Ascending aorta (tissue), 2 donors: ENCODE measurements around the gene PNPT1. TPM values are rescaled to one million over a fixed set of nuclear protein-coding genes. Genes with fewer than 3 reads are reported as not detected.
"Not testable (repeated sequence)": the region's sequence is repeated elsewhere in the genome, so short reads cannot be mapped to it uniquely, and the experiment has no call there.

ENCODE experiments used
- DNase-seq, 2 donors: peaks; one replicate each; pipeline ENCODE4 v3.0.0-alpha.2; 2019; ENCODE audit warnings: low spot score in 2 of 2
- H3K27ac ChIP-seq, 2 donors: fragments of 200-600 bp; sonication (generic); one replicate each; pipeline ENCODE4 v1.5.1; 2016 to 2017; ENCODE audit warnings: mild to moderate bottlenecking in 1 of 2
- H3K27me3 ChIP-seq: fragments of 200-600 bp; sonication (generic); one replicate; pipeline ENCODE4 v1.5.1; 2017
- H3K36me3 ChIP-seq, 2 donors: fragments of 200-600 bp; sonication (generic); one replicate each; pipeline ENCODE4 v1.5.1; 2016
- H3K4me1 ChIP-seq, 2 donors: fragments of 200-600 bp; sonication (generic); one replicate each; pipeline ENCODE4 v1.5.1; 2016 to 2017; ENCODE audit warnings: mild to moderate bottlenecking in 1 of 2
- H3K4me3 ChIP-seq, 2 donors: fragments of 200-600 bp; sonication (generic); one replicate each; pipeline ENCODE4 v1.5.1; 2016 to 2017; ENCODE audit warnings: mild to moderate bottlenecking in 1 of 2
- H3K9me3 ChIP-seq, 2 donors: fragments of 200-600 bp; sonication (generic); one replicate each; pipeline ENCODE4 v1.5.1; 2016
- CTCF ChIP-seq, 3 experiments: fragments of 200-600 bp in 2 of 3; fragments of 450-650 bp in 1 of 3; sonication (generic) in 2 of 3; IDR thresholded peaks; one replicate each; pipeline ENCODE4 v1.5.1; 2016 to 2019; ENCODE audit warnings: antibody characterized with exemption in 3 of 3, mild to moderate bottlenecking in 1 of 3, moderate library complexity in 1 of 3
- intact Hi-C: fragments of 100-400 bp; cut with DNase I; formaldehyde crosslinking; loops from one replicate; pipeline ENCODE4 v1.15.1; 2023
- total RNA-seq: library from RNA; depleted of rRNA; stranded (reverse); fragments of >200 nt; gene quantifications from one replicate; pipeline ENCODE4 v1.1.0, GENCODE V29; 2016

PNPT1 gene
- total RNA-seq, 1 donor from 2014 or later: 4.2 TPM

- Histone ChIP-seq H3K27ac (peak overlapping the region; percentile 4 to 66), H3K4me1 (peaks cover 3 to 9% of the 10 kb centered on the region in 2 donors), H3K27me3 (no peaks in the 10 kb centered on the region), H3K4me3 (no peak overlapping the region), H3K36me3 (peaks cover 0 to under 1% of the 10 kb centered on the region in 2 donors), H3K9me3 (no peaks in the 10 kb centered on the region)
- no peak for DNase-seq
- TF ChIP-seq CTCF (IDR thresholded peaks at IDR 0.05): no peak
- intact Hi-C loops: no loop called here
Observed at GRCh38 chr2:55604027-55604565, 89.5 kb downstream of the PNPT1 start.

- no peak for DNase-seq
- Histone ChIP-seq H3K9me3 (no peaks in the 10 kb centered on the region), H3K27ac (no peak overlapping the region), H3K27me3 (no peaks in the 10 kb centered on the region), H3K4me1 (peaks cover 3 to 7% of the 10 kb centered on the region in 2 donors), H3K36me3 (peaks cover 14 to 23% of the 10 kb centered on the region in 2 donors), H3K4me3 (no peak overlapping the region)
- no peak for TF ChIP-seq CTCF (IDR thresholded peaks at IDR 0.05)
- intact Hi-C loops: no loop called here
Observed at GRCh38 chr2:55601849-55602248, 91.8 kb downstream of the PNPT1 start.

- Histone ChIP-seq H3K4me3 (no peak overlapping the region), H3K27ac (no peak overlapping the region), H3K9me3 (no peaks in the 10 kb centered on the region), H3K36me3 (peaks cover 14 to 23% of the 10 kb centered on the region in 2 donors), H3K4me1 (no peaks in the 10 kb centered on the region), H3K27me3 (no peaks in the 10 kb centered on the region)
- intact Hi-C loops: no loop called here
- DNase-seq: no peak
- no peak for TF ChIP-seq CTCF (IDR thresholded peaks at IDR 0.05)
Observed at GRCh38 chr2:55598056-55598795, 95.4 kb downstream of the PNPT1 start.

GRCh38 chr2:55596795-55597194 lies 96.8 kb downstream of the PNPT1 start:
- peaks cover 14 to 23% of the 10 kb centered on the region in 2 donors for H3K36me3 ChIP-seq
- H3K27ac ChIP-seq, H3K4me1 ChIP-seq, H3K4me3 ChIP-seq, H3K27me3 ChIP-seq, intact Hi-C loops, H3K9me3 ChIP-seq, DNase-seq: not testable (repeated sequence)

- no peak for DNase-seq
- no peak overlapping the region for H3K27ac ChIP-seq
- H3K36me3 ChIP-seq: peaks cover 19 to 23% of the 10 kb centered on the region in 2 donors
- no peak for TF ChIP-seq CTCF (IDR thresholded peaks at IDR 0.05)
- peaks cover 0 to 4% of the 10 kb centered on the region in 2 donors for H3K4me1 ChIP-seq
- no peaks in the 10 kb centered on the region for H3K9me3 ChIP-seq
- H3K27me3 ChIP-seq: no peaks in the 10 kb centered on the region
- no peak overlapping the region for H3K4me3 ChIP-seq
- intact Hi-C loops: no loop called here
Observed at GRCh38 chr2:55595536-55595935, 98.1 kb downstream of the PNPT1 start.

GRCh38 chr2:55592130-55592529 lies 101.5 kb downstream of the PNPT1 start:
- H3K27ac ChIP-seq: no peak overlapping the region
- no peaks in the 10 kb centered on the region for H3K9me3 ChIP-seq
- TF ChIP-seq CTCF (IDR thresholded peaks at IDR 0.05): no peak
- DNase-seq: no peak
- peaks cover 12 to 15% of the 10 kb centered on the region in 2 donors for H3K36me3 ChIP-seq
- no peaks in the 10 kb centered on the region for H3K27me3 ChIP-seq
- H3K4me1 ChIP-seq: peaks cover 0 to 4% of the 10 kb centered on the region in 2 donors
- H3K4me3 ChIP-seq: no peak overlapping the region
- intact Hi-C loops: no loop called here
